T-helper 9 cell (primary cell): ENCODE data around the gene BUB1B.

Experiments used
- DNase-seq: peaks from one replicate; pipeline ENCODE4 v3.0.0-alpha.2; 2020

Gene BUB1B

DNA sequence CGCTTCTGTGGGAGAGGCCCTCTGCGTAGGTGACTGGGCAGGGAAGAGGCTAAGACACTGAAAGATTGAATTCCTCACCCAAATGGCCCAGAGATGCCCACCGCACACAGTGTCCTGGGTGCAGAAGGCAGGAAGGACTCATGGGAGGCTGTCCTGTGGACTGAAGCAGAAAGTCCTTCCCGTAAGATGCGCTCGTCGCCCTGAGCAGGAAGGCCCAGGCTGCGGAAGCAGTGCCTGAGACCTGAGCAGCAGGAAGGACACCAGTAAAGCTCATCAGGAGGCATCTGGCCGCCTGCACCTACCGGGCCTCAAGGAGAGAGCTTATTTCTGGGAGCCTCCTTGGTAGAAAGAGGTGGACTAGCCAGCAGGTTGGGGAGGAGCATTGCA lies 81.3 kb downstream of the BUB1B start:
- no peak for DNase-seq

DNA sequence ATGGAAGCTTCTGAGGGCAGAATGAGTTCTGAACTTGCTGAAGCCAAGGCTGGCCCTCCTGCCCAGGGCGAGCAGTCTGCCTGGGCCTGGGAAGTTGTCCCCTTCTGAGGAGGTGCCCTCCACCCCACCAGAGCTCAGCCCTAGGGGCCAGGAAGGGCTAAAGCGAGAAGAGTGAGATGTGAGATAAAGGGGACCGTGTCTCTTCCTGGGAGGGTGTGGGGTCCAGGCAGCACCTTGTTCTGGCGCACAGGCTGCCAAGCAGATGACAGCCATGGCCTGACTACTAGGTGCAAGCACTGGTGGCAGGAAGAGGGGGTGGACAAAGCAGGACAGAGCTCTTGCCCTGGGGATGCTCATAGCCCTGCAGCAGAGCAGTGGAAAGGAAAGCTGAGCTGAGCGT lies 81.7 kb downstream of the BUB1B start:
- no peak for DNase-seq

DNA sequence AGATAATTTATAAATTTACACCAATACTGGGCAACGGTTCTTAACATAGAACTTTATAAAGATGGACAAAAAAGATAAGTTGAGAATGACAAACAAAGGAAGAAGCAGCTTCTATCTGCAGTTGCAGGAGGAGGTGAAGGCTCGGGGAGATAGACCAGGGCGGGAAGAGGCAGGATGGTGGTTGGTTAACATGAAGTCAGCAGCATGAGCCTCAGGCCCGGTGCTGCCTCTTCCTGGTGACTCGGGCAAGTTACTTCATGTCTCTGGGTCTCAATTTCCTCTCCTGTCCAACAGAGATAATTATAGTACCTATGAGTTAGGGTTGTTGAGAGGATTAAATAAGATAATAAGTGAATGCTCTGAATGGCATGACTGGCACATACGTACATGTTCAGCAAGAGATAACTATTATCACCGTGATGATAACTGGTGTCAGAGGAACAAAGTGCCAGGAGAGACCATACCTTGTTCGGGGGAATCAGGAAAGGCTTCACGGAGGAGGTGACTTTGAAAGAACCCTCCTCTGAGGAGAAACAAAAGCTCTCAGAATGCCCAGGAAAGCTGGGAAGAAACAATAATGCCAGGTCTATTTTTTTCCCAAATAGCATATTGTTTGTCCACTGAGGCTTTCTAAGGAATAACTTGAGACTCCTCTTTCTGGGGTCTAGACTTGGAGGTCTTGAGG lies 82.4 kb downstream of the BUB1B start:
- no peak for DNase-seq

DNA sequence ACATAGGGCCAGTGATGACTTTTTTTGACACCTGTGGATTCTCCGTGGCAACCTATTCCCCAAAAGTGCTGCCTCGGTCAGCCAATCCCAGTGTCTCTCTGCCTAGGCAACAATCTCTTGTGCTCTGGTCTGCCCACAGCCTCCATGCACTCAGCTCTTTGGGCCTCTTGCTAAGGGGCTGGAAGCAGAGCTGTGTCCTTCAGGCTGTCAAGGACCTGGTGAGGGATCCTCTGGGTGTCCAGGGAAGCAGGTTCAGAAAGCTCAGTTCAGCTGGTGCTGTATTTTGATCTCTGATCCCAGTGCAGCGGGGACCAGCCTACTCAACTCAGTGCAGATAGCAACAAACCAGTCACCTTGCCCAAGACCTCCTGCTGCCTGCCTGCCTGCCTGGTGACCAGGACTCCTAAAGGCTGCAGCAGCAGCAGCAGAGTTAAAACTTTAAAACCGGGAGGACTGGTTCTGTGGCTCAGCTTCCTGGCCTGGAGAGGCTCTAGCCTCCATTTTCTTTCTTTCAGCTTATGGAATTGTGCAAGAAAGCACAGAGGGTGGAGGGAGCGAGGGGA lies 84.2 kb downstream of the BUB1B start:
- no peak for DNase-seq

DNA sequence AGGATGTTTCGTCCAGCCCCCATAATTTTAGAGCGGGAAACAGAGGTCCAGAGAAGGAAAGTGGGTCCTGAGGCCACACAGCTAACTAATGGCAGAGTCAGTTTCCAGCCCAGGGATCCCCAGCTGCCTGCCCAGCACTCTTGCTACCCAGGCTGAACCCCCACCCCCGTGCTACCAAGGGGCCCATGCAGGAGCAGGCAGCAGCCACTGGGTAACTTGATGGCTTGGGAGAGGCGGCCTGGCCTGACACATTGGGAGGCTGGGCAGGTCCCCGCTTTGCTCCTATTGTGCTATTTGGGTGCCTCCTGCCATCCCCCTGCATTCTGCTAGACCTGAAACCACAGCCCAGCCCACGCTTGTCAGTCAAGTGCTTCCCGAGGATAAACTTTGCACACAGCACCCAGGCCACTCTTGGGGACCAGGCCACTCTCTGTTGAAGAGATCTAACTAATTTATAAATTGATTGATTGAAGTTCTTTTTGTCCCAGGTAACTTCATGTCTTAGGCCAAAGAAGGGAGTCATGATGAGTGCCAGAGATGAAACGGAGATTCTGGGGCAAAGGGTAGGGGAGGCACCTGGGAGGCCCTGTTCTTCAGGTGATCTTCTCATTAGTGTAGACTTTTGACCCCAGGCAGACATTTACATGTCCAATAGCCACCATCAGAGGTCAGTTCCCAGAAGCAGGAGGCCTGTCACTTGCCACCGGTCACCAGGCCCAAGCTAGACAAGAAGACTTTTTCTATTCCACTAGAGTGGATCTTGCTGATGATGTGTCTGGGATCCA lies 85.0 kb downstream of the BUB1B start:
- DNase-seq, result no peak

DNA sequence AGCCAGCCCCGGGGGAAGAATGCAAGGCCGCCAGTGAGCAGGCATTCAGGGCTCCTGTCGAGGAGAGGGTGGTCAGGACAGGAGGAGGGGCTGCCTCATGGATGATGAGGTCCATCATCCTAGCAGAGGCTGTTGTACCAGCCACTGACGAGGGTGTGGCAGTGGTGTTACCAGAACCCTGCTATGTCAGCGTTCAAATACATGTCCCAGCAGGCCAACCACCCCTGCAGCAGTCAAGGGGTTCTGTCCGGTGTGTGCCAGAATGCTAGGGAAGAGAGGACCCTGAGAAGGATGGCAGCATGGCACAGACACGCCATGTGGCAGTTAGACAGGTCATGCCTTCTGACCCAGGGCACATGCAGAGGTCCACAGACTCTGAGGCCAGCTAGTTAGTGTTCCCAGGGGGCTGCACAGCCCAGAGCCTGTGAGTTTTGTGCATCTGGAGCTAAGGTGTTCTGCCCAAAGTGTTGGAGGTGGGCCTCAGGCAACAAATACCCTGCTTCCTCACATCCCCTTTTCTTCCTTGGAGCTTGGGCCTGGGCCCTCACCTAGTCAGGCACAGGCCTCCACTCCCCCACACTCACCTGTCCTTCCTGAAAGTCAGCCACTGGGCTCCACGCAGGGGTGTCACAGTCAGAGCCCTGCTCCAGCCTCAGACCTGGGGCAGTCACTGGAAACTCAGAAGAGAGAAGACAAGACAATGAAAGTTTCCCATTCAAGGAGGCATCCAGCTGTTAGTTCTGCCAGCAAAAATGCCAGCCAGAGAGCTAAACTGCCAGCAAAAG lies 85.8 kb downstream of the BUB1B start:
- no peak for DNase-seq

DNA sequence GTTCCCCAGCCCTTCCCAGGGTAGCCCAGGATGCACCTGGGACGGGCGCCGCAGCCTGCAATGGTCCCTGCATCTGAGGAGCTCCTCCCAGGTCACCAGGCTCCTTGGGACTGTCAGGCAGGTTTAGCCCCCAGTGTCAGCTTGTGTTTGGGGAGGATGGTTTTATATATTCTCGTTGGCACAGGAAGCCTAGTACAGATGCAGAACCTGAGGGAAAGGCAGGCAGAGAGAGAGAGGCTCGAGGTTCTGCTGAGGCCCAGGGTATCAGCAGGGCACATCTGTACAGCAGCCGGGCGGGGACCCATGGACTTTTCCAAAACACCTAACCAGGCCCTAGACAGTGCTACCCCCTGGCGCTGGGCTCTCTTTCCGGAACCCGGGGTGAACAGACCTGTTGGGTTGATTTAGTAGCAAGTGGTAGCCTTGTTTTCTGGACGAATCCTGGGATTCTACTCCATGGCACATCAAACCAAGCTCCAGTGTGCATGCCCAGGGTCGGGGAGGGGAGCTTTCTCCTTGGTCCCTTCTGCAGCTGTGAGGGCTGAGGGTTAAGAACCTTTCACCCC lies 86.6 kb downstream of the BUB1B start:
- DNase-seq, result no peak

DNA sequence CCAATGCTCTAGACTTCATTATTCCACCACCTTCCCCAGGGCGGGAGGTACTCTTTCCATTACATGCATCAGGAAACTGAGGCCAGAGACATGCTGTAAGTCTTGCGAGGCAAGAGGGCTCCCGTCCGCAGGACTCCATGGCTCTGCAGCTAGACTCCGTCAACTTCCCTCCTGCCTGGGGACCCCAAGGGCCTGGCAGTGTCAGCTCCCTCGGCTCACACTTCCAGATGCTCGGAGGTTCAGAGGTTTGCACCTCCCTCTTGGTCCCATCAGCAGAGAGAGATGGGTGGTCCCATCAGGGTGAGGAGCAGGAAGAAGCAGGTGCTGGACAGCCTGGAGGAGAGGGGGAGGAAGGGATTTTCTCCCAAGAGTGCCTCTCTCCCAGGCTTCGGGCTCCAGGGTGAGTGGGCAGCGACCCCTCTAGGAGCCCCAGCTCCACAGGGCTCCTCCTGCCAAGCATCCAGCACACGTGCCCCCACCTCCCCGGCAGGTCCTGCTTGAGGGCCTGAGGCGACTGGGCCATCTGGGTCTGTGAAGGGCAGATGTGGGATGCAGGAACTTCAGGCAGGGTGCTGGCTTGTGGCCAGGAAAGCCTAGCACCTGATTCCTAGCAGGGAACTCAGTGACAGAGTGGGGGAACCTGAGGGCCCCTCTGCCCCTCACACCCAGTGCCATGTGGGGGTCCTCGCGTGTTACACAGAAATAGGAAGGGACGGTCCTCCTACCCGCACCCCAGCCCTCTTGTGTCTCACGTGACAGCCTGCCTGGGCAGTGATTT lies 87.3 kb downstream of the BUB1B start:
- no peak for DNase-seq

DNA sequence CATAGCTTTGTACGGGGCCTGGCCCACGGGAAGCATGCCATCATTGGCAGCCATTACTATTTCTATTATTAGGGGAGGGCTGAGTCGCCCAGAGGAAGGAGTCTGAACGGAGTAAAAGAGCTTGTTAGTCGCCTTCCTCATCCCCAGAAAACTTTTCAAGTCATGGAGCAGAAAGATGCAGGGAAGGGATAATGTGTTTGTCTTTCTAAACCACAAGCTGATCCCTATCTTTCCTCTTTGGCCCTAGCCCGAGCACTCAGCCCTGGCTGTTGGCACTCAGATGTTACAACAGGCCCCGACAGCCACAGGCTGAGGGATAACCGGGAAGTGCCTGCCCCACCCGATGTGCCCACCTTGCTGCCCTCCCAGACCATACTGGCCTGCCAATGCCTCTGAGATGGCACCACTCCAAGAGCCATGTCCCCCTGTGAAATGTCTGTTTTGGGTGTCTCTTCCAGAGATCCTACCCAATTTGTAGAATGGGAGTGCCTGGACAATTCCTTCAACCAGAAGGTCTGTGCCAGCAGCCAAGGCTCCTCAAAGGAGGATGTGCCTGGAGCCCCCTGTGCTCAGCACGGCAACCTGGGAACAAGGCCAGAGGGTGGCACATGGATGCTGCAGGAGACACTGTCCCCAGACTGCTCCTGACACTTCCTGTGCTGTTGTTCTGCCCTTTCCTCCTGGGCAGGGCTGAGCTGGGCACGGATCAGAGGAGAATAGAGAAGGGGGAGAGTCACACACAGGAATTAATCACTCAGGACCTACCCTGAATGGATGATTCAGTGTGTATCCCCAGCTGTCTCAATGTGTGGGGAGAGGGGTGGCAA lies 88.8 kb downstream of the BUB1B start:
- no peak for DNase-seq

DNA sequence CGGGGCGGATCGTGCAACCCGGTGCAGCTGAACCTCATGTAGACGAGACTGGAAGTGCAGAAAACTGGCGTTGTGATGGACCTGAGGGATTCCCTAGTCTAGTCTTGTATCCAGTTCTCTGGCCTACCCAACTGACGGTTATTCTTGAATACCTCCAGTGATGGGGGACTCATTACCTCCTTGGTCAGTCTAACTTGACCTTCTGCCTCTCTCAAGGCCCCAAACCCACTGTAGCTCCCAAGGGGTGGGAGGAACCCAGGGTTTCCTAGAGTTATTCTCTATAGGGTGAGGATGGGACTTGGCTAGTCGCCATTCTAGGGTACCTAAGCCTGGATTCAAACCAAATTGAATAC lies 89.4 kb downstream of the BUB1B start:
- DNase-seq, result no peak

DNA sequence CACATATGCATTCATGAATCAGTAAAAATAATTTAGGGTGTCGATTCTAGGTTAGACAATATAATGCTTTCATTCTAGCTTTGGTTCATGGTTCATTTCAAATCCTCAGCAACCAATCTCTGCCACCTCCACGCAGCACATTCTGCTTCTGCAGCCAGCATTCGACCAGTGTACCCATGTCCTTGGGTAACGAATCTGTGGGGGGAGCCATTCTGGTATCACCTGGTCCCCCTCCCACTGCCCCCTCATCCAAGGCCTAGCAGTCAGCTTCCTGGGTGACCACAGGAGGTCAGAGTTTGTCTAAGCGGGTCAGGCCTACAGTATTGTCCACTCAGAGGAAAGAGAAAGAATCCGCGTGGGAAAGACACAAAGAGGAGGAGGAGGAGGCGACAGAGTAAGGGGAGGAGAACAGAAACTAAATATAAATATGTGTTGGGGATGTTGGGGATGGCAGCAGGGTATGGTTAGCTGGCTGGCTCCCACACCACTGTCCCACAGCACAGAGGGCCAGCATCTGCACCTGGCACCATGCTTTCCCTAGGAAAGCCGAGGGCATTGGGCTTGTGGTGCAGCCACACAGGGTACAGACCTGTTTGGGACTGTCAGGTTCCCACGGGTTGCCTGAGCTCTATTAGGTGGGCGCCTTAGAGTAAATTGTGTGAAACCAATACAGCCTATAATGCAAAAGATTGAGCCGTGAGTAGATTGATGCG lies 90.1 kb downstream of the BUB1B start:
- no peak for DNase-seq

DNA sequence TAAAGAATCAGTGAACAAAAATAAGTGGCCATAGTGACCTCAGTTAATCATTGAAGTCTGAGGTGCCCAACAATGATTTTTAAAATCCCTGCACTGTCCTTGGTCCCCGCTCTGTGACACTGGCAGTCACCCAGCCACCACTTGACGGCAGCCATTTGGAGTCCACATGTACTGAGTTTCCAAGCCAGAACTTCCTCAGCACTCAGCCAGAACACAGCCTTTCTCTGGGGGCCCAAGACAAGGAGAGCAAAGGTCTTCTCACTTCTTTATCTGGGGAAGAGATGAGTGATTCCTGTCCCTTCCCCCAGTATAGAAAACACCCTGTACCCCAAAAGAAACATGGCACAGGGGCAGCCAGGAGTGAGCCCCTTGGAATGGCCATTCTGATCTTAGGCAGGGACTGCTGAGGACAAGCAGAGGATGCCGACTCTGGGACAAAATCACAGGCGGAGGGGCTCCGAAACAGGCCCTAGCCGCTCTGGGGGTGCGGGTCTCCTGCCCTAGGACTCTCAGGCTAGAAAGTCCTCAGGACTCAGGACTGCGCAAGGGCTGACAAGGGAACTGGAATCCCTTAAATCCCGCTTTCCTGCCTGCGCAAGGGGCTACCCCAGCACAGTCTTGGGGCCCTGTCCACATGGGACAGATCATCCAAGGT lies 90.7 kb downstream of the BUB1B start:
- DNase-seq, result no peak

DNA sequence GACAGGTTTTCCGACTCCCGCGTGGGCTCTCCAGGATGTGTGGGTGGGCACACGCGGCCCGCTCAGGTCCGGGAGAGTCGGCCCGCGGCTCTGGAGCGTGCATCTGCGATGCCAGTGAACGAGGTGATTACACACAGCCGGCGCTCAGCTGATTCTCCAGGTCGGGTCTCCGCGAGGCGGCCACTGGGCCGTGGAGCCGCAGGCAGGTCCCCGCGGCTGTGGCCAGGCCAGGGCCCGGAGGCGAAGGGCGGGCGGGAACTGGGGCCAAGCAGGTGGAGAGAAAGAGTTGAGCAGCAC lies 91.2 kb downstream of the BUB1B start:
- DNase-seq, result no peak

DNA sequence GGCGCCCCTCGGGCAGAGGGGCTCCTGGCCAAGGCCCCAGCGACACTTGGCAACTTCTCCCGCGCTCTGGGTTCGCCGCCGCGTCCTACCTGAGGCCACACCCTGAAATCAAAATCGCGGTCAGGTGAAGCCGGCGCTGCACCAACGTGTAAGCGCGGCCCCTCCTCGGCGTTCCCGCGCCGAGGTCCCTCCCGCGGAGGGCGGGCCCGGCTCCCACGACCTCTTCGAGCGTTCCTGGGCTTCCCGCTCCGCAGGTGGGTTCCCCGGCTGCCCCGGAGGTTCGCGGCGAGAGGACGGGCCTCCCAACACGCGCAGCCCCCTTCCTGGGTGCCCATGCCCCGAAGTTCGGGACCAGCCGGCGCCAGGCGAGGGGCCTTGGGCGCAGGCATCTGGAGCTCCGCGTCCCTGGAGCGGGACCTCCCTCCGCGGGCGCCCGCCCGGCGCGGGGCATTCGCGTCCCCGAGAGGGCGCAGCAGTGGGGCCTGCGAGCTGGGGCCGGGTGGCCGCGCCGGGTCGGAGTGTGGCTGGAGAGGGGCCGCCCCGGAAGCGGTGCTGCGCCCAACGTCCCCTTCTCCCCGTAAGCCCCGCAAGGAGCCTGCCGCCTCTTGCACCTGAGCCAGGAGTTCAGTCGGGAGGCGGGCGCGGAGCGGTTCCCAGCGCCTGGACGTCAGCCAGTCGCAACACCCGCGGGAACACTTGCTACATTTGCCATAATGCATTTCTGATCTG lies 91.7 kb downstream of the BUB1B start:
- no peak for DNase-seq

DNA sequence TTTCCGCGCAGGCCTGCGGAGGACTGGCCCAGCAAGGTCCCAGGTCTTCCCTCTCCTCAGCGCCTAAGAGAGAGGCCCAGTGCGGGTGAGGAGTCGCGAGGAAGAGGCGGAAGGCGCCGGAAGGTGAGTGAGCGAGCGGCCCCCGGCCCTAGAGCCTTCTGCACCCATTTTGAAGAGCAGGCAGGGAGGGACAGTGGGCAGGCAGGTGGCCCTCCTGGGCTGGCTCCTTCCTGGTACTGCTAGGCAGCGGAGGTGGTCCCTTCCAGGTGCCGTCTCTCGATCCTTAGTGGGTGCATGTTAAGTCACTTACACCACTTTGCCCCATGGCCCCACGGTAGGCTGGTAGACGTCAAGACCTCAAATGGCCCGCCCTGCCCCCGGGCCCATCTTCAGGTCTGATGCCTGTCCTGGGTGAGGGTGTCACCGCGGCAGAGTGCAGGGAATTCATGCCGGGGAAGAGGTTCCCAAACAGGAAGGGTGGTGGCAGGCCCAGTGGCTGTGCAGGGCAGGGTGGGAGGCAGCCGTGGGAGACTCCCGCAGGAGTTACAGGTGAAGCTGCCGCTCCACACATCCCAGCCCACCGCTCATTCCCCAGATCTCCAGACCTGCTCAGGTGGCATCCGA lies 92.4 kb downstream of the BUB1B start:
- no peak for DNase-seq

DNA sequence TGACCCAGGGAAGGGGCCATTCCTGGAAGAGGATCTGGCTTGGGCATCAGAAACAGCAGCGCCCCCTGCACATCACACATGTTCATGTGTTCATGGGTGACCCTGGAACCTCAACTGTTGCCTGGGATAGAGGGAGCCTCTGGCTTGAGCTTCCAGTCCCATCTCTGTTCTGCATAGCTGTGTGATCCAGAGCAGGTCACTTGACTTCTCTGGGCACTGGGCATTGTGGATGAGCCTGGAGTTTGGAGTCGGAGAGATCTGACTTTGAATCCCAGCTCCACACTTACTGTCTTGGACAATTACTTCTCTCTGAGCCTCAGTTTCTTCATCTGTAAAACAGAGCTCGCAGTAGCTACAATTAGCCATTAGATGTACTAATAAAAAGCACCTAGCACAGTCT lies 93.6 kb downstream of the BUB1B start:
- DNase-seq, result no peak

DNA sequence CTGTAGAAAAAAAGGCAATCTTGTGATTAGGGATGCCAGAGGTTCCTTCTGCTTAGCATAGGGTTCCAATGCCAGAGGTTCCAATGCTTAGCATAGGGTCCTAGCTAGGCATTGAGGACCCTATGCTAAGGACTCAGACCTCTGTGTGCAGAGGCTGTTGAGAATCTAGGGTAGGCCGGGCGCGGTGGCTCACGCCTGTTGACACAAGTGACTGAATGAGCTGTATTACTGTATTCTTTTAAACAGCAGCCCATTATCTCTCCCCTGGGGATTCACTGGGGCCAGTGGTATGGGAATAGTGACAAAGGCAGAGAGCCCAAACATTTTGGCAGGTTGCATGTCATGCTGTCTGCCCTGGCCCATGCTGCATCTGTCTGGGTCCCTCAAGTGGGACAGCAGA lies 94.2 kb downstream of the BUB1B start:
- DNase-seq, result no peak

DNA sequence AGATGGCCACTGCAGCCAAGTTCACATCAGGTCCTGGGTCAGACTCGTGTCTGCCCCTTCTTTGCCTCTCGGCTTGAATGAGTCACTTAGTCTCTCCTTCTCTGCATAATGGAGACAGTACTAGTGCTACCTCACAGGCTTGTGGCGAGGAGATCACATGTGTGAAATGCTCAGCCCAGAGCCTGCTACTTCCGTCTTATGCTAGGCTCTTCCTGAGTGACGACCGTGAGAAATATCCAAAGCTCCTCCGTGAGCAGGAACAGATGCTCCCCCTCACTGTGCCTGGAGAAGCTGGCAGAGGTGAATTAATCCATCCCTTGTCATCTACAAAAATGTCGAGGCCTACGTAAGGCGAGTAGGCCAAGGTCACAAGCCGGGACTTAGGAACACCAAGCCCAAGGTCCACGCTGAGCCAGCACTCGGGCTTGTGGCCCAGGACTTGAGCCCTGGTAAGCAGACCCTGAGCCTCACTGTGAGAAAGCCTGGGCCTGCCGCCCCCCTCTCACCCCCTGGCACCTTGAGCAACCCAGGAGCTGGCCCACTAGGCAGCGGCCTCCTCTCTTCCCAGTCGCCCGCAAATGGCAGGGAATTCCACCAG lies 95.9 kb downstream of the BUB1B start:
- no peak for DNase-seq
